Measurements from ENCODE around the gene HMGCS2. TPM values are rescaled to one million over a fixed set of nuclear protein-coding genes. Genes with fewer than 3 reads are reported as not detected.

Gene HMGCS2
- total RNA-seq, 1 donor from 2014 or later: 105 TPM

GRCh38 chr1:119797606-119798005, 28.9 kb upstream of the HMGCS2 start:
- DNase-seq (ENCODE audit: low spot score, unreplicated experiment): no peak
- Mint-ChIP-seq H3K27me3 (no peaks in the 10 kb centered on the region), H3K27ac (no peak overlapping the region), H3K4me3 (ENCODE audit: low read depth) (no peak overlapping the region), H3K9me3 (ENCODE audit: low read depth) (no peaks in the 10 kb centered on the region), H3K36me3 (ENCODE audit: insufficient read depth) (no peaks in the 10 kb centered on the region), H3K4me1 (ENCODE audit: low read depth) (peaks cover 27% of the 10 kb centered on the region)
- TF ChIP-seq CTCF (IDR thresholded peaks at IDR 0.05; ENCODE audit: unreplicated experiment): no peak

GRCh38 chr1:119797162-119797561, 28.5 kb upstream of the HMGCS2 start:
- H3K36me3 Mint-ChIP-seq (ENCODE audit: insufficient read depth): no peaks in the 10 kb centered on the region
- TF ChIP-seq CTCF (IDR thresholded peaks at IDR 0.05; ENCODE audit: unreplicated experiment): no peak
- DNase-seq (ENCODE audit: low spot score, unreplicated experiment): no peak
- H3K27me3 Mint-ChIP-seq: no peaks in the 10 kb centered on the region
- H3K4me3 Mint-ChIP-seq (ENCODE audit: low read depth): no peak overlapping the region
- no peaks in the 10 kb centered on the region for H3K9me3 Mint-ChIP-seq (ENCODE audit: low read depth)
- H3K4me1 Mint-ChIP-seq (ENCODE audit: low read depth): peaks cover 28% of the 10 kb centered on the region
- H3K27ac Mint-ChIP-seq: no peak overlapping the region

GRCh38 chr1:119795261-119796200, 26.8 kb upstream of the HMGCS2 start:
- no peak for DNase-seq (ENCODE audit: low spot score, unreplicated experiment)

GRCh38 chr1:119794876-119795240, 26.2 kb upstream of the HMGCS2 start:
- Mint-ChIP-seq H3K27ac (no peak overlapping the region), H3K4me1 (ENCODE audit: low read depth) (peaks cover 48% of the 10 kb centered on the region), H3K36me3 (ENCODE audit: insufficient read depth) (no peaks in the 10 kb centered on the region), H3K9me3 (ENCODE audit: low read depth) (no peaks in the 10 kb centered on the region), H3K27me3 (no peaks in the 10 kb centered on the region), H3K4me3 (ENCODE audit: low read depth) (no peak overlapping the region)
- no peak for DNase-seq (ENCODE audit: low spot score, unreplicated experiment)
- no peak for TF ChIP-seq CTCF (IDR thresholded peaks at IDR 0.05; ENCODE audit: unreplicated experiment)

More at GRCh38 chr1:119795261-119796200, 26.8 kb upstream of the HMGCS2 start:
- H3K4me3 Mint-ChIP-seq (ENCODE audit: low read depth): no peak overlapping the region
- no peaks in the 10 kb centered on the region for H3K9me3 Mint-ChIP-seq (ENCODE audit: low read depth)
- H3K4me1 Mint-ChIP-seq (ENCODE audit: low read depth): peaks cover 43% of the 10 kb centered on the region
- no peaks in the 10 kb centered on the region for H3K36me3 Mint-ChIP-seq (ENCODE audit: insufficient read depth)
- no peak overlapping the region for H3K27ac Mint-ChIP-seq
- H3K27me3 Mint-ChIP-seq: no peaks in the 10 kb centered on the region
- no peak for TF ChIP-seq CTCF (IDR thresholded peaks at IDR 0.05; ENCODE audit: unreplicated experiment)

GRCh38 chr1:119794230-119794875, 25.6 kb upstream of the HMGCS2 start:
- H3K9me3 Mint-ChIP-seq (ENCODE audit: low read depth): no peaks in the 10 kb centered on the region
- TF ChIP-seq CTCF (IDR thresholded peaks at IDR 0.05; ENCODE audit: unreplicated experiment): no peak
- no peak overlapping the region for H3K4me3 Mint-ChIP-seq (ENCODE audit: low read depth)
- peak overlapping the region; percentile 22 for H3K27ac Mint-ChIP-seq
- H3K27me3 Mint-ChIP-seq: no peaks in the 10 kb centered on the region
- DNase-seq (ENCODE audit: low spot score, unreplicated experiment): no peak
- no peaks in the 10 kb centered on the region for H3K36me3 Mint-ChIP-seq (ENCODE audit: insufficient read depth)
- peaks cover 48% of the 10 kb centered on the region for H3K4me1 Mint-ChIP-seq (ENCODE audit: low read depth)
